SK-N-SH treated with all-trans-retinoic acid at 6 μM for 48 hours (cell line): Measurements from ENCODE around the gene MUC2.

ENCODE experiments used
- CSDC2 ChIP-seq: fragments of 250-450 bp; sonication (Bioruptor Pico); IDR thresholded peaks from 2 replicates; pipeline ENCODE4 v1.5.0; 2020; ENCODE audit warnings: mild to moderate bottlenecking, moderate library complexity
- ZNF70 ChIP-seq: fragments of 450-650 bp; formaldehyde crosslinking; IDR thresholded peaks from 2 replicates; pipeline ENCODE4 v1.5.0; 2020; ENCODE audit warnings: mild to moderate bottlenecking, moderate library complexity

GRCh38 chr11:1038361-1038760, 36.3 kb upstream of the MUC2 start:
- TF ChIP-seq CSDC2 (CRISPR knock-in tag), result no peak
- no peak for TF ChIP-seq ZNF70 (CRISPR knock-in tag)
